ENCODE data around the gene RAPGEF4. TPM values are rescaled to one million over a fixed set of nuclear protein-coding genes. Genes with fewer than 3 reads are reported as not detected.

RAPGEF4 gene
- total and polyA plus RNA-seq, 2 of the 13 experiments (the other 11 are each of a cell fraction or from before 2014, with no cell fraction given), result 0.78 to 0.91 TPM

DNA sequence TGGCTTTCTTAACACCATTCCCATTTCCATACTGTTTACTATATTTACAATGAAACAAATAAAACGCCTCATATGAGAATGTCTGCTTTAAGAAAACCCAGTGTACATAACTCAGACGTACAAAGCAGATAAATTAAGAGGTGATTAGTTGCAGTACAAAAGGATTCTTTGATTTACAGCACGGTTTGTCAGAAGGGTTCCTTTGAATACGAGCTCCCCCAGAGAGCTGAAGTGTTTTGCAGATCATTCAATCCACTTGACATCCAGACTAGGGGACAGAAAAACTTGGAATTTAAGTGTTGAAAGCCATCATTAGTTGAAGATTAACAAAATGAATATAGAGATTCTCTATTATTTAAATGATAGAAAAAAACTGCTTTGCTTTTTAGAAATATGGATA lies 72.5 kb downstream of the RAPGEF4 start:
- no peak for FAIRE-seq
- no peaks in the 10 kb centered on the region for H4K20me1 ChIP-seq (ENCODE audit: insufficient read depth, low read length)
- TF ChIP-seq, protein P1, sequence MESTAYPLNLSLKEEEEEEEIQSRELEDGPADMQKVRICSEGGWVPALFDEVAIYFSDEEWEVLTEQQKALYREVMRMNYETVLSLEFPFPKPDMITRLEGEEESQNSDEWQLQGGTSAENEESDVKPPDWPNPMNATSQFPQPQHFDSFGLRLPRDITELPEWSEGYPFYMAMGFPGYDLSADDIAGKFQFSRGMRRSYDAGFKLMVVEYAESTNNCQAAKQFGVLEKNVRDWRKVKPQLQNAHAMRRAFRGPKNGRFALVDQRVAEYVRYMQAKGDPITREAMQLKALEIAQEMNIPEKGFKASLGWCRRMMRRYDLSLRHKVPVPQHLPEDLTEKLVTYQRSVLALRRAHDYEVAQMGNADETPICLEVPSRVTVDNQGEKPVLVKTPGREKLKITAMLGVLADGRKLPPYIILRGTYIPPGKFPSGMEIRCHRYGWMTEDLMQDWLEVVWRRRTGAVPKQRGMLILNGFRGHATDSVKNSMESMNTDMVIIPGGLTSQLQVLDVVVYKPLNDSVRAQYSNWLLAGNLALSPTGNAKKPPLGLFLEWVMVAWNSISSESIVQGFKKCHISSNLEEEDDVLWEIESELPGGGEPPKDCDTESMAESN (CRISPR knock-in tag; conservative IDR thresholded peaks at IDR 0.05), result no peak
- no peak for TF ChIP-seq HNF4A (CRISPR knock-in tag; IDR thresholded peaks at IDR 0.05)
- POLR2A ChIA-PET, result no interaction called here
- no peak overlapping the region for H3K4me3 ChIP-seq (replicated peaks in 1 of 3; ENCODE audit: insufficient read depth in 1 of 3, low read depth in 2 of 3, low read length in 3 of 3)
- no peak for ATAC-seq
- in situ Hi-C loops (cut with HindIII; ENCODE audit: extremely low pct_ligation_motif_present, low pct_unique_long_range_greater_than_20kb) (loop anchor here (5.0 kb wide), 1 partner anchor 124 kb away; no protein-coding TSS in a partner anchor), intact Hi-C loops (cut with micrococcal nuclease; ENCODE audit: unreplicated experiment) (no loop called here)
- H2AFZ ChIP-seq (ENCODE audit: low read length), result no peak overlapping the region
- no peaks in the 10 kb centered on the region for H3K79me2 ChIP-seq (ENCODE audit: insufficient read depth, low read length)
- H3K4me2 ChIP-seq (ENCODE audit: low read depth, low read length), result no peak overlapping the region
- DNase-seq (ENCODE audit: low spot score), result no peak
- no peaks in the 10 kb centered on the region for H3K27me3 ChIP-seq (ENCODE audit: control insufficient read depth in 1 of 2, insufficient read depth in 2 of 2, low read length in 2 of 2)
- H3K27ac ChIP-seq (ENCODE audit: extremely low read length, insufficient read depth, low read length), result no peak overlapping the region
- H3K9ac ChIP-seq (ENCODE audit: insufficient read depth, low read depth, low read length), result no peak overlapping the region
- CTCF ChIA-PET (ENCODE audit: low intra/inter-chr PET ratio, low total read pairs), result interaction anchor here (3.8 kb wide), 1 partner anchor 123 kb away, joined by 52 read pairs; no protein-coding TSS in a partner anchor
- BruUV-seq (replicated peaks), result no TSS peak
- H3K4me1 ChIP-seq (ENCODE audit: insufficient read depth, low read length), result no peaks in the 10 kb centered on the region
- WGBS (ENCODE audit: low lambda C conversion rate), result 2% methylated on average over 4 of the region's 4 CpGs
- H3K9me3 ChIP-seq (ENCODE audit: low read length), result peaks cover 5% of the 10 kb centered on the region
- no peaks in the 10 kb centered on the region for H3K36me3 ChIP-seq (replicated peaks in 1 of 2; ENCODE audit: control insufficient read depth in 1 of 2, insufficient read depth in 2 of 2, low read length in 2 of 2)

DNA sequence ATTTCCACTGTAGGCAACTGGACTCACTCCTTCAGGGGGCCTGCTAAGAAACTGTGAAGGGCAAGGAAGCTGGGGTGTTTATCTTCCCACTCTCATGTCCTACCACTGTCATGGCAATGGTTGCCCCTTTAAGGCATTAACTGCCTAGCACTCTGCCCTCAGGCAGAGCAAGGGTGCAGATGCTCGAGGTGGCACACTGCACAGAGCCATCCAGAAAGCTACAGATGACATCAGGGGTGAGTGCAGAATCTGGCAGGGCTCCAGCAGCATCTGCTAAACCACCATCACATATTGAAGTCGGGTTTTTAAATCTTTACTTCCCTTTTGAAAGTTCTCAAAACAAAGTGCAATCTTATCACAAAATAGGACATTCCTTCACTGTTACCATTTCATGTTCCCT lies 75.4 kb downstream of the RAPGEF4 start:
- Histone ChIP-seq H3K36me3 (replicated peaks in 1 of 2; ENCODE audit: control insufficient read depth in 1 of 2, insufficient read depth in 2 of 2, low read length in 2 of 2) (no peaks in the 10 kb centered on the region), H3K4me2 (ENCODE audit: low read depth, low read length) (no peak overlapping the region), H3K4me1 (ENCODE audit: insufficient read depth, low read length) (no peaks in the 10 kb centered on the region), H3K79me2 (ENCODE audit: insufficient read depth, low read length) (no peaks in the 10 kb centered on the region), H3K4me3 (replicated peaks in 1 of 3; ENCODE audit: insufficient read depth in 1 of 3, low read depth in 2 of 3, low read length in 3 of 3) (no peak overlapping the region), H3K27me3 (ENCODE audit: control insufficient read depth in 1 of 2, insufficient read depth in 2 of 2, low read length in 2 of 2) (no peaks in the 10 kb centered on the region; a peak in 1 of 5 replicates), H3K9me3 (ENCODE audit: low read length) (no peaks in the 10 kb centered on the region), H3K27ac (ENCODE audit: extremely low read length, insufficient read depth, low read length) (no peak overlapping the region), H3K9ac (ENCODE audit: insufficient read depth, low read depth, low read length) (no peak overlapping the region), H2AFZ (ENCODE audit: low read length) (no peak overlapping the region), H4K20me1 (ENCODE audit: insufficient read depth, low read length) (no peaks in the 10 kb centered on the region)
- intact Hi-C loops (cut with micrococcal nuclease; ENCODE audit: unreplicated experiment) (no loop called here), in situ Hi-C loops (cut with HindIII; ENCODE audit: extremely low pct_ligation_motif_present, low pct_unique_long_range_greater_than_20kb) (no loop called here)
- ChIA-PET POLR2A (no interaction called here), CTCF (ENCODE audit: low intra/inter-chr PET ratio, low total read pairs) (no interaction called here)
- no peak for ATAC-seq
- WGBS (ENCODE audit: low lambda C conversion rate), result 0% methylated on average over 2 of the region's 2 CpGs
- BruUV-seq (replicated peaks), result no TSS peak
- FAIRE-seq, result no peak
- no peak for DNase-seq (ENCODE audit: low spot score)
- TF ChIP-seq RCOR2 (CRISPR knock-in tag; IDR thresholded peaks at IDR 0.05), result no peak
- TF ChIP-seq ZBTB42 (CRISPR knock-in tag; IDR thresholded peaks at IDR 0.05), result no peak
- no peak for TF ChIP-seq FIP1L1 (IDR thresholded peaks at IDR 0.05; ENCODE audit: borderline replicate concordance, insufficient read depth, low read depth, low read length)
- no peak for TF ChIP-seq RAD21 (CRISPR knock-in tag; IDR thresholded peaks at IDR 0.05)
- TF ChIP-seq HDAC6 (IDR thresholded peaks at IDR 0.05; ENCODE audit: low read depth, low read length), result no peak
- TF ChIP-seq ZNF138 (CRISPR knock-in tag; IDR thresholded peaks at IDR 0.05; ENCODE audit: low read depth), result no peak
- no peak for TF ChIP-seq BORCS8-MEF2B (CRISPR knock-in tag; IDR thresholded peaks at IDR 0.05)
- no peak for TF ChIP-seq SOX13 (IDR thresholded peaks at IDR 0.05)
- no peak for TF ChIP-seq SOX13 (CRISPR knock-in tag; conservative IDR thresholded peaks at IDR 0.05 in 1 of 2, IDR thresholded peaks at IDR 0.05 in 1 of 2)
- no peak for TF ChIP-seq ZNF607 (CRISPR knock-in tag; IDR thresholded peaks at IDR 0.05; ENCODE audit: borderline replicate concordance)
- no peak for TF ChIP-seq TBL1XR1 (IDR thresholded peaks at IDR 0.05; ENCODE audit: borderline replicate concordance, low read length, partially characterized antibody)
- TF ChIP-seq SALL2 (CRISPR knock-in tag; IDR thresholded peaks at IDR 0.05), result no peak
- TF ChIP-seq BRCA1 (CRISPR knock-in tag; IDR thresholded peaks at IDR 0.05), result no peak

Measured in HepG2 (cell line).